CD1c-positive myeloid dendritic cell (primary cell): Measurements from ENCODE around the gene CNOT8.
"Not testable (repeated sequence)": the region's sequence is repeated elsewhere in the genome, so short reads cannot be mapped to it uniquely, and the experiment has no call there.

Source experiments
- DNase-seq: peaks from one replicate; pipeline ENCODE4 v3.0.0-alpha.2; 2016; ENCODE audit errors: extremely low spot score

The CNOT8 gene

GRCh38 chr5:154865466-154866184, 7.2 kb downstream of the CNOT8 start:
- no peak for DNase-seq

- DNase-seq: no peak
Measured at GRCh38 chr5:154866841-154867240, 8.4 kb downstream of the CNOT8 start.

- no peak for DNase-seq
Measured at GRCh38 chr5:154868702-154869101, 10.3 kb downstream of the CNOT8 start.

GRCh38 chr5:154871734-154872133, 13.3 kb downstream of the CNOT8 start:
- no peak for DNase-seq

GRCh38 chr5:154873791-154874331, 15.4 kb downstream of the CNOT8 start:
- no peak for DNase-seq

- no peak for DNase-seq
Measured at GRCh38 chr5:154878642-154879335, 20.4 kb downstream of the CNOT8 start.

GRCh38 chr5:154881986-154882385, 23.6 kb downstream of the CNOT8 start:
- DNase-seq: no peak

- DNase-seq: no peak
Measured at GRCh38 chr5:154884424-154884823, 26.0 kb downstream of the CNOT8 start.

- DNase-seq: peak; percentile 50
Measured at GRCh38 chr5:154885439-154885838, 27.0 kb downstream of the CNOT8 start.

GRCh38 chr5:154892369-154892771, 33.9 kb downstream of the CNOT8 start:
- no peak for DNase-seq

GRCh38 chr5:154893381-154893780, 35.0 kb downstream of the CNOT8 start:
- no peak for DNase-seq

GRCh38 chr5:154895606-154896561, 37.5 kb downstream of the CNOT8 start:
- DNase-seq: no peak

- no peak for DNase-seq
Measured at GRCh38 chr5:154896562-154897165, 38.2 kb downstream of the CNOT8 start.

- DNase-seq: no peak
Measured at GRCh38 chr5:154898210-154898609, 39.8 kb downstream of the CNOT8 start.

GRCh38 chr5:154899151-154899816, 40.9 kb downstream of the CNOT8 start:
- no peak for DNase-seq

- DNase-seq: no peak
Measured at GRCh38 chr5:154900066-154900465, 41.6 kb downstream of the CNOT8 start.

GRCh38 chr5:154901276-154901675, 42.8 kb downstream of the CNOT8 start:
- no peak for DNase-seq

GRCh38 chr5:154901913-154902312, 43.5 kb downstream of the CNOT8 start:
- DNase-seq: no peak

- not testable (repeated sequence) for DNase-seq
Measured at GRCh38 chr5:154905601-154906000, 47.2 kb downstream of the CNOT8 start.

- DNase-seq: no peak
Measured at GRCh38 chr5:154916874-154917273, 58.4 kb downstream of the CNOT8 start.

- DNase-seq: no peak
Measured at GRCh38 chr5:154917757-154918156, 59.3 kb downstream of the CNOT8 start.
